ENCODE results near the gene BMI1.

- TF ChIP-seq, protein P1, sequence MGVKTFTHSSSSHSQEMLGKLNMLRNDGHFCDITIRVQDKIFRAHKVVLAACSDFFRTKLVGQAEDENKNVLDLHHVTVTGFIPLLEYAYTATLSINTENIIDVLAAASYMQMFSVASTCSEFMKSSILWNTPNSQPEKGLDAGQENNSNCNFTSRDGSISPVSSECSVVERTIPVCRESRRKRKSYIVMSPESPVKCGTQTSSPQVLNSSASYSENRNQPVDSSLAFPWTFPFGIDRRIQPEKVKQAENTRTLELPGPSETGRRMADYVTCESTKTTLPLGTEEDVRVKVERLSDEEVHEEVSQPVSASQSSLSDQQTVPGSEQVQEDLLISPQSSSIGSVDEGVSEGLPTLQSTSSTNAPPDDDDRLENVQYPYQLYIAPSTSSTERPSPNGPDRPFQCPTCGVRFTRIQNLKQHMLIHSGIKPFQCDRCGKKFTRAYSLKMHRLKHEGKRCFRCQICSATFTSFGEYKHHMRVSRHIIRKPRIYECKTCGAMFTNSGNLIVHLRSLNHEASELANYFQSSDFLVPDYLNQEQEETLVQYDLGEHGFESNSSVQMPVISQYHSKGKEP (tag by site-specific recombination; IDR thresholded peaks at IDR 0.05): 0 out of 2 replicates have a peak, but pooled peaks have one; percentile 43
- TF ChIP-seq HOXD13 (CRISPR knock-in tag; IDR thresholded peaks at IDR 0.05; ENCODE audit: borderline replicate concordance) (no peak), CTCF (tag by site-specific recombination; IDR thresholded peaks at IDR 0.05) (no peak)
Observed at GRCh38 chr10:22293747-22294404, 27.0 kb upstream of the BMI1 start.
